Lung (tissue), 12 donors: ENCODE results near the gene ATP6V1E1. TPM values are rescaled to one million over a fixed set of nuclear protein-coding genes. Genes with fewer than 3 reads are reported as not detected.

ENCODE experiments used
- ATAC-seq: fragments of 200-7000 bp; cut with Tn5 transposase; one replicate; pipeline ENCODE4 v1.9.1; 2020; ENCODE audit warnings: moderate number of reproducible peaks; ENCODE audit not compliant: insufficient read depth, low FRiP score
- DNase-seq, 3 donors: peaks; one replicate each; pipeline ENCODE4 v3.0.0-alpha.2; 2013 to 2017
- H3K27ac ChIP-seq, 2 donors: one replicate each; pipeline ENCODE4 v1.5.1; 2013; ENCODE audit warnings: mild to moderate bottlenecking in 2 of 2, moderate library complexity in 2 of 2, control low read depth in 1 of 2, inconsistent platforms in 1 of 2, low read depth in 1 of 2, low read length in 1 of 2
- H3K27me3 ChIP-seq, 3 donors: one replicate each; pipeline ENCODE4 v1.5.1; 2013; ENCODE audit warnings: low read length in 2 of 3; ENCODE audit not compliant: control insufficient read depth in 3 of 3, insufficient read depth in 3 of 3
- H3K36me3 ChIP-seq, 4 donors: one replicate each; pipeline ENCODE4 v1.5.1; 2013; ENCODE audit warnings: low read length in 4 of 4, mild to moderate bottlenecking in 1 of 4, moderate library complexity in 1 of 4; ENCODE audit not compliant: control insufficient read depth in 4 of 4, insufficient read depth in 4 of 4
- H3K4me1 ChIP-seq, 5 donors: one replicate each; pipeline ENCODE4 v1.5.1; 2013; ENCODE audit warnings: low read length in 5 of 5, mild to moderate bottlenecking in 2 of 5, moderate library complexity in 1 of 5; ENCODE audit not compliant: control insufficient read depth in 5 of 5, insufficient read depth in 5 of 5
- H3K4me3 ChIP-seq: one replicate; pipeline ENCODE4 v1.5.1; 2013; ENCODE audit warnings: mild to moderate bottlenecking, control low read depth, moderate library complexity
- H3K9ac ChIP-seq, 2 donors: one replicate each; pipeline ENCODE4 v1.5.1; 2013; ENCODE audit warnings: low read length in 2 of 2, control low read depth in 1 of 2; ENCODE audit not compliant: insufficient read depth in 1 of 2
- H3K9me3 ChIP-seq, 4 donors: one replicate each; pipeline ENCODE4 v1.5.1; 2013; ENCODE audit warnings: low read length in 3 of 4, mild to moderate bottlenecking in 1 of 4, moderate library complexity in 1 of 4; ENCODE audit not compliant: control insufficient read depth in 4 of 4, insufficient read depth in 3 of 4
- CTCF ChIP-seq: IDR thresholded peaks from 2 replicates; pipeline ENCODE4 v1.5.1; 2012; ENCODE audit warnings: mild to moderate bottlenecking; ENCODE audit errors: control extremely low read depth, extremely low read depth
- WGBS, 2 donors: extraction: QIAGEN DNeasy Blood & Tissue Kit; methylation state at CpG; one replicate each; pipeline ENCODE4 v1.1.7; 2013; 5-methylcytosine and 5-hydroxymethylcytosine counted together
- polyA plus RNA-seq, 2 donors: library from polyadenylated mRNA; stranded (reverse); fragments of 200-250 nt; gene quantifications; one replicate each; pipeline ENCODE4 v1.2.1, GENCODE V29; 2013
- total RNA-seq, 2 donors: library from RNA; depleted of rRNA in 1 of 2; stranded (reverse); fragments of >200 nt in 1 of 2; gene quantifications; one replicate each; pipeline ENCODE4 v1.2.1, GENCODE V29; 2014 to 2021
- donor health status: control.
- donor health status: control.
- donor health status: Bipolar disorder and iron deficiency.
- donor health status: healthy.
- donor health status: DM: yes; HTN: yes; CAD: no.

ATP6V1E1 gene
- total and polyA plus RNA-seq, 4 donors = 109 to 199 (median 124) TPM

GRCh38 chr22:17633998-17634323 is 5.4 kb upstream of the ATP6V1E1 start:
- ATAC-seq = no peak
- WGBS, 2 donors = 92 to 94% methylated on average over 3 of the region's 3 CpGs
- Histone ChIP-seq H3K27me3 (no peaks in the 10 kb centered on the region), H3K36me3 (peaks cover 0 to 6% (median 0%) of the 10 kb centered on the region in 4 donors), H3K27ac (no peak overlapping the region), H3K9me3 (no peaks in the 10 kb centered on the region), H3K9ac (no peak overlapping the region), H3K4me3 (no peak overlapping the region), H3K4me1 (peaks cover 0 to 11% (median 4%) of the 10 kb centered on the region in 5 donors)
- no peak for TF ChIP-seq CTCF
- no peak for DNase-seq

GRCh38 chr22:17633217-17633997 is 4.9 kb upstream of the ATP6V1E1 start:
- Histone ChIP-seq H3K9me3 (no peaks in the 10 kb centered on the region), H3K4me1 (peaks cover 0 to 11% (median 4%) of the 10 kb centered on the region in 5 donors), H3K9ac (no peak overlapping the region), H3K27ac (no peak overlapping the region), H3K4me3 (no peak overlapping the region), H3K27me3 (no peaks in the 10 kb centered on the region), H3K36me3 (peaks cover 0 to 4% (median 0%) of the 10 kb centered on the region in 4 donors)
- no peak for TF ChIP-seq CTCF
- 74 to 92% methylated on average over 4 of the region's 4 CpGs for WGBS, 2 donors
- no peak for DNase-seq
- ATAC-seq = no peak

- TF ChIP-seq CTCF = no peak
- H3K9ac ChIP-seq = no peak overlapping the region
- H3K27ac ChIP-seq = no peak overlapping the region
- H3K36me3 ChIP-seq = peaks cover 0 to 5% (median under 1%) of the 10 kb centered on the region in 4 donors
- H3K4me3 ChIP-seq = no peak overlapping the region
- WGBS, 2 donors = 97 to 98% methylated on average over 9 of the region's 9 CpGs
- DNase-seq (no peak), ATAC-seq (no peak)
- no peaks in the 10 kb centered on the region for H3K9me3 ChIP-seq
- no peaks in the 10 kb centered on the region for H3K27me3 ChIP-seq
- peaks cover 0 to 9% (median 5%) of the 10 kb centered on the region in 5 donors for H3K4me1 ChIP-seq
Measured at GRCh38 chr22:17631076-17631565, 2.6 kb upstream of the ATP6V1E1 start.
